Measurements from ENCODE around the gene KATNIP.

The KATNIP gene

GRCh38 chr16:27596411-27596810, 46.5 kb downstream of the KATNIP start:
- no peak for TF ChIP-seq CTCF (conservative IDR thresholded peaks at IDR 0.05; ENCODE audit: low read depth)
- ChIA-PET POLR2A (ENCODE audit: low non-redundant PET) (interaction anchor here (0.6 kb wide), 1 partner anchor 47 kb away, joined by 3 read pairs; the partner anchor contains the start of genes GTF3C1 and KATNIP), CTCF (no interaction called here)

GRCh38 chr16:27597361-27597760, 47.4 kb downstream of the KATNIP start:
- CTCF ChIA-PET, result no interaction called here
- no peak for DNase-seq (ENCODE audit: low spot score)
- H3K27ac ChIP-seq, result no peak overlapping the region
- no peak for TF ChIP-seq CTCF (conservative IDR thresholded peaks at IDR 0.05; ENCODE audit: low read depth)
- POLR2A ChIA-PET (ENCODE audit: low non-redundant PET), result no interaction called here

More at GRCh38 chr16:27596411-27596810, 46.5 kb downstream of the KATNIP start:
- no peak overlapping the region for H3K27ac ChIP-seq
- DNase-seq (ENCODE audit: low spot score), result no peak

- H3K27ac ChIP-seq, result no peak overlapping the region
- CTCF ChIA-PET, result no interaction called here
- POLR2A ChIA-PET (ENCODE audit: low non-redundant PET), result no interaction called here
- no peak for TF ChIP-seq CTCF (conservative IDR thresholded peaks at IDR 0.05; ENCODE audit: low read depth)
- DNase-seq (ENCODE audit: low spot score), result no peak
Measured at GRCh38 chr16:27598220-27598619, 48.3 kb downstream of the KATNIP start.

- no peak for DNase-seq (ENCODE audit: low spot score)
- POLR2A ChIA-PET (ENCODE audit: low non-redundant PET), result no interaction called here
- no peak for TF ChIP-seq CTCF (conservative IDR thresholded peaks at IDR 0.05; ENCODE audit: low read depth)
- no peak overlapping the region for H3K27ac ChIP-seq
- CTCF ChIA-PET, result no interaction called here
Measured at GRCh38 chr16:27598931-27599565, 49.1 kb downstream of the KATNIP start.

GRCh38 chr16:27599606-27600005, 49.7 kb downstream of the KATNIP start:
- CTCF ChIA-PET, result no interaction called here

More at GRCh38 chr16:27599606-27600005, 49.7 kb downstream of the KATNIP start:
- no peak overlapping the region for H3K27ac ChIP-seq
- TF ChIP-seq CTCF (conservative IDR thresholded peaks at IDR 0.05; ENCODE audit: low read depth), result no peak
- DNase-seq (ENCODE audit: low spot score), result no peak
- POLR2A ChIA-PET (ENCODE audit: low non-redundant PET), result no interaction called here
